Measurements from ENCODE around the gene TMIGD2. TPM values are rescaled to one million over a fixed set of nuclear protein-coding genes. Genes with fewer than 3 reads are reported as not detected.
A peak's percentile ranks its signal among the peaks of the same experiment; 100 is the strongest.

The TMIGD2 gene
- total RNA-seq, 1 experiment from 2014 or later = not detected

- H3K27ac ChIP-seq (ENCODE audit: low read depth, low read length, poor library complexity, severe bottlenecking) = no peak overlapping the region
- POLR2A ChIA-PET (ENCODE audit: low non-redundant PET) = interaction anchor here (0.6 kb wide), 3 partner anchors 119 to 422 kb away, joined by 3 to 7 read pairs (median 4); no protein-coding TSS in a partner anchor
- H3K4me3 ChIP-seq (ENCODE audit: low read depth, low read length, poor library complexity, severe bottlenecking) = no peak overlapping the region
- H3K27me3 ChIP-seq (replicated peaks; ENCODE audit: insufficient read depth, low read depth, low read length, poor library complexity) = no peaks in the 10 kb centered on the region
- intact Hi-C loops (cut with micrococcal nuclease; ENCODE audit: unreplicated experiment) = no loop called here
- H3K4me1 ChIP-seq (ENCODE audit: insufficient read depth, low read length, poor library complexity, severe bottlenecking) = peaks cover 5% of the 10 kb centered on the region
- no peaks in the 10 kb centered on the region for H3K36me3 ChIP-seq (ENCODE audit: insufficient read depth, low read length, poor library complexity, severe bottlenecking)
- DNase-seq (ENCODE audit: low spot score) = peak; percentile 91
- TF ChIP-seq EZH2 (IDR thresholded peaks at IDR 0.05; ENCODE audit: borderline replicate concordance, low read depth, low read length, poor library complexity, severe bottlenecking) (no peak), CTCF (conservative IDR thresholded peaks at IDR 0.05; ENCODE audit: low read depth, low read length) (no peak)
- CTCF ChIA-PET = interaction anchor here (0.6 to 0.9 kb wide), 2 partner anchors 29 to 56 kb away, joined by 6 to 9 read pairs; no protein-coding TSS in a partner anchor
- BruUV-seq (replicated peaks) = no TSS peak
- no peaks in the 10 kb centered on the region for H3K9me3 ChIP-seq (ENCODE audit: low read depth, low read length, poor library complexity, severe bottlenecking)
Measured at GRCh38 chr19:4295972-4296771, 6.0 kb downstream of the TMIGD2 start.

- ChIA-PET POLR2A (ENCODE audit: low non-redundant PET) (no interaction called here), CTCF (no interaction called here)
- H3K27ac ChIP-seq (ENCODE audit: low read depth, low read length, poor library complexity, severe bottlenecking) = no peak overlapping the region
- TF ChIP-seq EZH2 (IDR thresholded peaks at IDR 0.05; ENCODE audit: borderline replicate concordance, low read depth, low read length, poor library complexity, severe bottlenecking) (no peak), CTCF (conservative IDR thresholded peaks at IDR 0.05; ENCODE audit: low read depth, low read length) (no peak)
- intact Hi-C loops (cut with micrococcal nuclease; ENCODE audit: unreplicated experiment) = no loop called here
- no peak overlapping the region for H3K4me3 ChIP-seq (ENCODE audit: low read depth, low read length, poor library complexity, severe bottlenecking)
- H3K27me3 ChIP-seq (replicated peaks; ENCODE audit: insufficient read depth, low read depth, low read length, poor library complexity) = no peaks in the 10 kb centered on the region
- H3K36me3 ChIP-seq (ENCODE audit: insufficient read depth, low read length, poor library complexity, severe bottlenecking) = no peaks in the 10 kb centered on the region
- DNase-seq (ENCODE audit: low spot score) = no peak
- BruUV-seq (replicated peaks) = no TSS peak
- H3K4me1 ChIP-seq (ENCODE audit: insufficient read depth, low read length, poor library complexity, severe bottlenecking) = peaks cover 5% of the 10 kb centered on the region
- H3K9me3 ChIP-seq (ENCODE audit: low read depth, low read length, poor library complexity, severe bottlenecking) = no peaks in the 10 kb centered on the region
Measured at GRCh38 chr19:4294389-4294788, 7.8 kb downstream of the TMIGD2 start.

GRCh38 chr19:4292515-4292914 lies 9.7 kb downstream of the TMIGD2 start:
- BruUV-seq (replicated peaks) = no TSS peak
- Histone ChIP-seq H3K36me3 (ENCODE audit: insufficient read depth, low read length, poor library complexity, severe bottlenecking) (no peaks in the 10 kb centered on the region), H3K4me3 (ENCODE audit: low read depth, low read length, poor library complexity, severe bottlenecking) (no peak overlapping the region), H3K27ac (ENCODE audit: low read depth, low read length, poor library complexity, severe bottlenecking) (no peak overlapping the region), H3K9me3 (ENCODE audit: low read depth, low read length, poor library complexity, severe bottlenecking) (no peaks in the 10 kb centered on the region), H3K4me1 (ENCODE audit: insufficient read depth, low read length, poor library complexity, severe bottlenecking) (peaks cover 5% of the 10 kb centered on the region), H3K27me3 (replicated peaks; ENCODE audit: insufficient read depth, low read depth, low read length, poor library complexity) (no peaks in the 10 kb centered on the region)
- ChIA-PET POLR2A (ENCODE audit: low non-redundant PET) (no interaction called here), CTCF (interaction anchor here (0.7 kb wide), 1 partner anchor 9 kb away, joined by 4 read pairs; no protein-coding TSS in a partner anchor)
- DNase-seq (ENCODE audit: low spot score) = no peak
- intact Hi-C loops (cut with micrococcal nuclease; ENCODE audit: unreplicated experiment) = no loop called here
- TF ChIP-seq CTCF (conservative IDR thresholded peaks at IDR 0.05; ENCODE audit: low read depth, low read length) (no peak), EZH2 (IDR thresholded peaks at IDR 0.05; ENCODE audit: borderline replicate concordance, low read depth, low read length, poor library complexity, severe bottlenecking) (no peak)
